RPMI7951 (cell line): ENCODE data around the gene PDE2A. TPM values are rescaled to one million over a fixed set of nuclear protein-coding genes. Genes with fewer than 3 reads are reported as not detected.
"Not testable (repeated sequence)": the region's sequence is repeated elsewhere in the genome, so short reads cannot be mapped to it uniquely, and the experiment has no call there.

Experiments
- DNase-seq: peaks from one replicate; pipeline ENCODE4 v3.0.0-alpha.2; 2012; ENCODE audit warnings: low read depth
- total RNA-seq: library from RNA; depleted of rRNA; stranded (reverse); fragments of >200 nt; shearing (Covaris generic); gene quantifications from 2 replicates; pipeline ENCODE4 v1.2.3, GENCODE V29; 2014

PDE2A gene
- total RNA-seq, 1 experiment from 2014 or later = 0.12 TPM

GRCh38 chr11:72576661-72577060 lies 97.6 kb downstream of the PDE2A start:
- no peak for DNase-seq

DNA sequence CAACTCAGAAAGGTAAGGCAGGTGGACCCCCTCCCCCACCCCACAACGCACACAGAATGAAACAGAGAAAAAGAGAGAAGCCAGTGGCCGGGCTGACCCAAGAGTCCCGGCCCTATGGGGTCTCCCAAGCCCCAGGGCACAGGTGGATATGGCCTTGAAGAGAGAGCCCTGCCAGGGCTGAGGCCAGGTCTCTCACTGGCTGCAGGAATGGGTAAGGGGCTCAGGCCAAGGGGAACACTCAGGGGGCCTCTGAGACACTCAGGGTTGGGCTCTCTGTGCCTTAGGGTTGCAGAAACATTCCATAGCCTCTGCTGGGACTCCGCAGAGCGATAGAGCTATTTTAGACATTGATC lies 98.0 kb downstream of the PDE2A start:
- no peak for DNase-seq

DNA sequence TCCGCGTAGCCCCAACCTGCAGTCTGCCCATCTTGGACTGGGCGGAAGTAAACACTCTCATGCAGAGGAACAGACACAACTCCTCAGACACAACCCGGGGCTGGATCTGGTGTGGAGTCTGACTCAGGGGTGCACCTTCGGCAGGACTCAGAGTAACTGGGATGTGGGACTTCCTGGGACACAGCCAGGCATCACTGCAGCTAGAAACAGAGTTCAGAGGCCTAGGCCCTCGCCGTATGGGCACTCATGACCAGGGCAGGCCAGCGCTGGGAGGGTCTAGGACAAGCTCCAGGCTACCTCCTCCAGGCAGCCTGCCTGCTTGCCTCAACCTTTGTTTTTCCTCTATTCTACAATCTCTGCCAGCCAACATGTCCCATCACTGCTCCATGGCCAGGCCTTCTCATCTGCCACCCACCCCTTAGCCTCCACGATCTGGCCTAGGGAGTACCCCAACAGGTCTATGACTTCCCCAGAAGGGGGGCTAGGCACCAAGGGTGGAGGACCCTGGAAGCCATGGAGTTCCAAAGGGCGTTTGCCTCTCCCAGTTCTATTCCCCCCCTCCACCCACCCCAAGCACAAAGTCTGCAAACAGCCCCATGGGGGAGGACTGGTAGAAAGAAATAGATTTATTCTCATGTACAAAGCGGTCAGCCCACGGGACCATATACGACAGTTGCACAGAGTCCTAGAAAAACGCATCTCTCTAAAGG lies 98.5 kb downstream of the PDE2A start:
- DNase-seq = no peak

GRCh38 chr11:72574548-72575460 lies 99.4 kb downstream of the PDE2A start:
- no peak for DNase-seq

DNA sequence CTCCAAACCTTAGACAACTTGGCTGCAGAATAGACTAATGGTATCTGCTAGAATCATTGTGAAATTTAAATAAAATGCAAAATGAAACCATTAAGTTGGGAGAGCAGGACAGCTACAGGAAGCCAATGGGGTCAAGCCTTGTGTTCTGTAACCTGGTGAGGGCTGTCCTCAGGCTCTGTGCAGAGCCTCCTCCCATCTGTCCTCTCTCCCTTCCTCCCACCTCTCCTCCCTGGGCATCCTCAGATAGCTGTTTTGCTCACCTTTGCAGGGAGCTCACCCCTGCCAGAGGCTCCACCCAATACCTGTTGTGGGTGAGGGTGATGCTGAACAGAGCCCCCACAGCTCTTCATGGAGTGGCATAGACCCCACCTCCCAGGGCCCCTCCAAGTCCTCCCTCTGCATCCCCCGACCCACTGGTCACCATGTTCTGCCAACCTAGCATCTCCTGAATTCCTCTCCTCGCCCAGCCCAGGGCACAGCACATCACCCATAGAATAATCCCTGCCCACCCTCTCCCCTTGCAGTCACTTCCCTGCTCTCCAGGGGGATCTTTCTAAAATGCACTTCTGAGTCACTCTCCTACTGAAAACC lies 100.3 kb downstream of the PDE2A start:
- no peak for DNase-seq

DNA sequence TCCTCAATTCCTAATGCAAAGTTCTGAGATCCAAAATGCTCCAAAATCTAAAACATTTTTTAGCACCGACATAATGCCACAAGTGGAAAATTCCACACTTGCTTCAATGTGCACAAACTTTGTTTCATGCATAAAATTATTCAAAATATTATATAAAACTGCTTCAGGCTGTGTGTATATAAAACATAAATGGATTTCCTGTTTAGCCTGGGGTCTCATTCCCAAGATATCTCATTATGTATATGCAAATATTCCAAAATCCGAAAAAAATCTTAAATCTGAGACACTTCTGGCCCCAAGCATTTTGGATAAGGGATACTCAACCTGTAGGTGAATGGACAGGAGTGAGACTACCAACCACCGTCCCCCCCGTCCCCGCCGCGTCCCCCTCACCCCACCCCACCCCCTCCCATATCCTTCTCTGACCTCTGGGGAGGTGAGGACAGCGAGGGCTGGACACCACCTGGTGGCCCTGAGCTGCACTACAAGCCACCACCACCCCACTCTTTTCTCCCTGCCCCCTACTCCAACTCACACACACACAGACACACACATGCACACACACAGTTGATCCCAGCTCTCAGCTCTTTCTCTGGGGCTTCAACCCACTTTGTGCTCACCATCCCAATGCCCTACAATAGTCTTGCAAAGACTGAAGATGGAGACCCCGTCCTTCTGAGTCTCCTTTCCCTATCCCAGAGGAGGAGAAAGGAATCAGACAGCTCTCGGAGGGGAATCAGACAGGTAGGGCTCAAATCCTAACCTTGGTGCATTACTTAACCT lies 101.0 kb downstream of the PDE2A start:
- DNase-seq = peak; percentile 31

- not testable (repeated sequence) for DNase-seq
Observed at GRCh38 chr11:72572540-72572939, 101.7 kb downstream of the PDE2A start.

DNA sequence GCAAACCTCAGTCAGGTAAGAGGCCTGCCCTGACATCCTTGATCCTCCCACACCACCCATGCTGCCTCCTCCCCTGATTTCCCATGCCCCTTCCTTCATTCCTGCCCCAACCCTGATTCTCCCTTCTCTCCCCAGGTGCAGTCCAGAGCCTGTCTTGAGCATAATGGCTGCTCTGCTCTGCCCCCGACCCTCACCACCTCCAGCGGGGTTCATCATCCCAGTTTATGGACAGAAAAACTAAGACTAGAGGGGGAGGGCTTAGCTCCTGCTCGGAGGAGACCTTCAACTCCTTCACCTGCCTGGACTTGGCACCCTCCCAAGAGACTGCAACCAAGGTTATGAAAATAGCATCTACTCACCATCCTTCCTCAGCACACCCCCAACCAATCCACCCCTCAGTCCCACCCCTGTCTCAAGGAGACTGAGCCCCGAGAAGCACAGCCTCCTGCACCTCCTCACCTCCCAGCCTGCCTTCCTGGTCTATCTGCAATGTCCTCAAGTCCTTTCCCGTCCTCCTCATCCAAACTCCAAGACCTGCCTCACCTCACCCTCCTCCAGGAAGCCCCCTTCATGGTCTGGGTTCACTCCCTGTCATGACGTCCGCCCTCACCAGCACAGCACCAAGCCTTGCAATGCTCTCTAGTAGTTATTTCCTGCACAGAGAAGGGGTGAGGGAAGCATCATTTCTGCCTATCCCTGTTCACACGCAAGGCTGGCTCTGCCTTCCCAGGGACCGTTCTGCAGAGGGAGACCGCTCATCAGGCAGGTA lies 103.1 kb downstream of the PDE2A start:
- DNase-seq = no peak

DNA sequence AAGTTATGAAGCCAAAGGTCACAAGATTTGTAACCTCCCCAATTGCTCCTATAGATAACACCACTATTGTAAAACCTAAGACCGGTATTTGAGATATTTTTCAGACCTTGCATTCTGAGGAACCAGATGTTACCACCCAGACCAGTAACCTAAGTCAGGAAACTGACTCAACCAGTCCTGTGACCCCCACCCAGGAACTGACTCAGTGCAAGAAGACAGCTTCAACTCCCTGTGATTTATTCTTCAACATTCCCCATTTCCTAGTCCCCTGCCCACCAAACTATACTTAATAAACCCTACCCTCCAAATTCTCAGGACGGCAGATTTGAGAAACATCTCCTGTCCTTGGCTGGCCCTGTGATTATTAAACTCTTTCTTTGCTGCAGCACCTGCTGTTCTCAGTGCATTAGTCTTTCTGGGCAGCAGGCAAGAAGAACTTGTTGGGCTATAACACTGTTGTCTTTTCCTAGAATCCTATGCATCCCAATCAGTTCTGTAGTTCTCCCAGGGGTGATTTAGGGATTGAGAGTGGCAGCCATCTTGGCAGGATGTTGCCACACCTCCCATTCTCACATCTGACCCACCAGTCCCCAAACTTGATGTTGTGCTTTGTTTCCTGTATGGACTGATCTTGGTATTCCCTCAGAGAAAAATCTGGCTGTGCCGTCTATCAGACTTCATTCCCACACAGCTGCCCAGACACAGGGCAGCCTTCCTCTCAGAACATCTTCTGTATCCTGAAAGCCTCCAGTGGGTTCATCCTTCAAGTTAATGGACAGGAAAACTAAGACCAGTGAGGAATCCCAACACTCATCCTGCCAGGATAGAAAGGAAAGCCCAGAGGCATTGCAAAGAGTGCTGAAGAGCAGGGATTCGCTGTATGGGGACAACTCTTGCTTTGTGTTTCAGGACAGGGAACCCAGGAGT lies 104.0 kb downstream of the PDE2A start:
- DNase-seq = peak; percentile 69

DNA sequence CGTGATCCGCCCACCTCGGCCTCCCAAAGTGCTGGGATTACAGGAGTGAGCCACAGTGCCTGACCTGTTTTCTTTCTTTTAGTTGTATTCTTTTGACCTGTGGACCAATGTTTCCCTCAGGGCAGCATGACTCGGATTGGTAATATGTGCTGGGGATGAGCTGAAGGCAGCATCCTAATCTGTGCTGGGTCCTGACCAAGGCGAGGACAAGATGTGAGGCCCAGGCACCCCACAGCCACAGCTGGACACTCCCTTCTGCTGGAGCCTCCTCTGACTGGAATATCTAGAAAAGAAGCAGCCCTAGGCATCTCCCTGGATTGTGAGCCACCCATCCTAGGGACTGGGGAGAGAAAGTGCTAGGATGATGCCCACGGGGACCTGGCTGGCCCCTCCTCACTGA lies 105.4 kb downstream of the PDE2A start:
- DNase-seq = peak; percentile 30

GRCh38 chr11:72562431-72562830 lies 111.8 kb downstream of the PDE2A start:
- no peak for DNase-seq

DNA sequence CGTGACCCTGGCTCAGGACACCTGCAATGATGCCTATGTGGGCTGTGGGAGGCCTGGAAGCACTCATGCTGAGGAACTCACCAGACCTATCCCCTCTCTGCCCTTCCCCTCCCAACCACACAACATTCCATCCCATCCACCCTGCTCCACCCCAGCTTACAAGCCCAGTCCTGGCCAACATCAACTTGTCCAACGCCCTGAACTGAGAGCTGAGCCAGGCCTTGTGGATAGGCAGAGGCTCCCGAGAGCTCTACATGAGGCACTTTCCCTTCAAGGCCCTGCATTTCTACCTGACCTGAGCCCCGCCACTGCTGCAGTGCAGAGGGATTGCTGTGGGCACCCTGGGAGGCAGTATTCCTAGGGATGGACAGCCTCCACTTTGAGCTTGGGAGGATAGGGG lies 112.4 kb downstream of the PDE2A start:
- no peak for DNase-seq

DNA sequence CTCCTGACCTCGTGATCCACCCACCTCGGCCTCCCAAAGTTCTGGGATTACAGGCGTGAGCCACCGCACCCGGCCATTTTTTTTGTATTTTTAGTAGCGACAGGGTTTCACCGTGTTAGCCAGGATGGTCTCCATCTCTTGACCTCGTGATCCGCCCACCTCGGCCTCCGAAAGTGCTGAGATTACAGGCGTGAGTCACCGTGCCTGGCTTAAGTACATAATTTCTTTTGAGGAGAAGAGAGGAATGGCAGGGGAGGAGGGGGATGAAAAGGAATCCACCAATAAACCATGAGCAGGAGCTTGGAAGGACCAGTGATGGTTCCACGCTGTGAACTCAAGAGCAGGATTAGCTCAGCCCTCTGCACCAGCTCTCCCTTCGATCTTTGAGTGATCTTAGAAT lies 113.4 kb downstream of the PDE2A start:
- not testable (repeated sequence) for DNase-seq

GRCh38 chr11:72556433-72556832 lies 117.8 kb downstream of the PDE2A start:
- no peak for DNase-seq

DNA sequence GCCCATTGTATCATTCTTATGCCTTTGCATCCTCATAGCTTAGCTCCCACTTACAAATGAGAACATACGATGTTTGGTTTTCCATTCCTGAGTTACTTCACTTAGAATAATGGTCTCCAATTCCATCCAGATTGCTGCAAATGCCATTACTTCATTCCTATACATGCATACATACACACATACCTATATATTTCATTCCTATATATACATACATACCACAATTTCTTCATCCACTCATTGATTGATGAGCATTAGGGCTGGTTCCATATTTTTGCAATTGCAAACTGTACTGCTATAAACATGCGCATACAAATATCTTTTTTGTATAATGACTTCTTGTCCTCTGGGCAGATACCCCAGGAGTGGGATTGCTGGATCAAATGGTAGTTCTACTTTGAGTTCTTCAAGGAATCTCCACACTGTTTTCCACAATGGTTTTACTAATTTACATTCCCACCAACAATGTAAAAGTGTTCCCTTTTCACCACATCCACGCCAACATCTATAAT lies 119.2 kb downstream of the PDE2A start:
- DNase-seq = not testable (repeated sequence)

DNA sequence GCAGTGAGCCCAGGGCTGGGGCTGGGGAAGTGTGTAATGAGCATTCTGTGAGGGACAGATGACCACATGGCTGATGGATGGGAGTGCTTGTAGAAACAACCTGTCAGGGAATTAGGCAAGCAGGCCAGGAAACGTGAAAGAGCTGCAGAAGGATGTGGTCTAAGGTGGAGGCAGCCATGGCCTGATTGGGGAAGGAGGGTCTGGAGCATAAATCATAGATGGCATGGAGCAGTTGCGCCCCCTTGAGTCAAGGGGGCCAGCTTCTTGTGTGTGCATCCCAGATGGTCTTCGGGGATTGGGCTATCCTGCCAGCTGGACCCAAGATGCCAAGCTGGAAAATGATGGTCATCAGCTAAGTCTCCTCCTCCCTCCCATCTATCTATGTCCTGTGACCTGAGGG lies 120.5 kb downstream of the PDE2A start:
- DNase-seq = no peak

DNA sequence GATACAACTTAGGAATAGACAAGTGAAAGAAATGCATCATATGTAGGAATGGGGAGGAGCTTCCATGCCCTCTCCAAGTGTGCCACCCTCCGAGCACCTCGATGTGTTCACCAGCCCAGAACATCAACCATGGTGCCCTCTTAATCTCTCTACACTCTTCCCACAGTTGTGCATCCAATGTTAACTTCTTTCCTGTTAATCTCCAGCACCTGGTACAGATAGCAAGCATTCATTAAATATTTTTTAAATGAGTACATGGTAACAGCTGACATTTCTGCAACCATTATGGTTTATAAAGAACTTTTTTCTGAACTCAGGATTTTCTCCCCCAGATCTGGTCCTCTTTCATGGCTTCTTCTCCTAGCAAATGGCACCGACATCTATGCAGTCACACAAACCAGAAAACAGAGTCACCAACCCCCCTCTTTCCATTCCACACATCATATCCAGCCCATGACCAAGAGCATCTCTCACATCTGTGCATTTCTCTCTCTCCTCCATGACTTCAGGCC lies 121.8 kb downstream of the PDE2A start:
- no peak for DNase-seq

DNA sequence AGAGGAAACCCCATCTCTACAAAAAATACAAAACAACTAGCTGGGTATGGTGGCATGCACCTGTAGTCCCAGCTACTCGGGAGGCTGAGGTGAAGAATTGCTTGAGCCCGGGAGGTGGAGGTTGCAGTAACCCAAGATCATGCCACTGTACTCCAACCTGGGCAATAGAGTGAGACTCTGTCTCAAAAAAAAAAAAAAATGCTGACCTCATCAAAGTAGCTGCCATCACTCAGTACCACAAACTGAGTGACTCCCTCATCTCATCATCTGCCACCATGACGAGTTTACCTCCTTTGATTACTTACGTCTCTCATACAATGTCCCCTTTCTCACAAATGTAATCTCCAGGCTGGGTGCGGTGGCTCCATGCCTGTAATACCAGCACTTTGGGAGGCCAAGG lies 122.7 kb downstream of the PDE2A start:
- DNase-seq = no peak

DNA sequence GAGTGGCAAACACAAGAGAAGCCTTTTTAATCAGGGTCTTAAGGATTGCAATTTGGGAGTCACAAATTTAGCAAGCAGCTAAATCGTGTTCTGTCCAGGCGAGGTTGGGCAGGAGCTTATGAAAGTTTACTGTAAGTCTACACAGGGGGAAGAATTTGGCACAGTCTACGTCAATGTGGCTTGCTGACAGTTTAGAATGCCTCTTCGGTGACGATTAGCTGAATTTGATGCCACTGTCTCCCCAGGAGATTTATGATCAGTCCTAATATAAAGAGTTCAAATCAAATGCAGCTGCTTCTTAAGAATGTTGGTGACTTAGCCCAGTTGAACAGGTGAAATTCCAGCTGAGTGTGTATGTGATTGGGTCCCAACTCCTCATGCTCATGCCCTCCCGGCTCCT lies 125.8 kb downstream of the PDE2A start:
- no peak for DNase-seq

GRCh38 chr11:72546866-72547265 lies 127.4 kb downstream of the PDE2A start:
- DNase-seq = no peak
